KMS-11 (cell line): Measurements from ENCODE around the gene CDH13.

Experiments used
- H2AFZ ChIP-seq: fragments of 200-600 bp; sonication (generic); 2 replicates; pipeline ENCODE4 v1.6.1; 2016; ENCODE audit warnings: antibody characterized with exemption, mixed run types, low read depth
- H3K27ac ChIP-seq: fragments of 200-600 bp; sonication (generic); 2 replicates; pipeline ENCODE4 v1.6.1; 2016; ENCODE audit warnings: mild to moderate bottlenecking, mixed run types
- H3K27me3 ChIP-seq: fragments of 200-600 bp; sonication (generic); 2 replicates; pipeline ENCODE4 v1.6.1; 2017; ENCODE audit warnings: mild to moderate bottlenecking, low read depth, mixed run types, moderate library complexity; ENCODE audit not compliant: insufficient read depth
- H3K36me3 ChIP-seq: fragments of 200-600 bp; sonication (generic); 2 replicates; pipeline ENCODE4 v1.6.1; 2017; ENCODE audit warnings: mild to moderate bottlenecking, mixed run types; ENCODE audit not compliant: insufficient read depth
- H3K4me1 ChIP-seq: fragments of 200-600 bp; sonication (generic); 2 replicates; pipeline ENCODE4 v1.6.1; 2016; ENCODE audit warnings: mild to moderate bottlenecking, low read depth, mixed run types; ENCODE audit not compliant: poor library complexity, severe bottlenecking
- H3K4me2 ChIP-seq: fragments of 200-600 bp; sonication (generic); 2 replicates; pipeline ENCODE4 v1.7.0; 2016; ENCODE audit warnings: mild to moderate bottlenecking, mixed run types
- H3K4me3 ChIP-seq: fragments of 200-600 bp; sonication (generic); IDR thresholded peaks from 2 replicates; pipeline ENCODE4 v1.6.1; 2017; ENCODE audit warnings: low read depth, low read length, mixed read lengths; ENCODE audit not compliant: insufficient read depth
- H3K79me2 ChIP-seq: fragments of 200-600 bp; sonication (generic); 2 replicates; pipeline ENCODE4 v1.6.1; 2016; ENCODE audit warnings: low read depth, mixed run types; ENCODE audit not compliant: insufficient read depth
- H3K9ac ChIP-seq: fragments of 200-600 bp; sonication (generic); 2 replicates; pipeline ENCODE4 v1.6.1; 2016; ENCODE audit warnings: mild to moderate bottlenecking, mixed run types
- H4K20me1 ChIP-seq: fragments of 200-600 bp; sonication (generic); 2 replicates; pipeline ENCODE4 v1.6.1; 2016; ENCODE audit warnings: mild to moderate bottlenecking, mixed run types; ENCODE audit not compliant: insufficient read depth
- CTCF ChIP-seq: fragments of 200-600 bp; sonication (generic); conservative IDR thresholded peaks from 2 replicates; pipeline ENCODE4 v1.6.1; 2017; ENCODE audit warnings: low read depth, mild to moderate bottlenecking, antibody characterized with exemption, low read length, moderate library complexity, mixed read lengths

The CDH13 gene

DNA sequence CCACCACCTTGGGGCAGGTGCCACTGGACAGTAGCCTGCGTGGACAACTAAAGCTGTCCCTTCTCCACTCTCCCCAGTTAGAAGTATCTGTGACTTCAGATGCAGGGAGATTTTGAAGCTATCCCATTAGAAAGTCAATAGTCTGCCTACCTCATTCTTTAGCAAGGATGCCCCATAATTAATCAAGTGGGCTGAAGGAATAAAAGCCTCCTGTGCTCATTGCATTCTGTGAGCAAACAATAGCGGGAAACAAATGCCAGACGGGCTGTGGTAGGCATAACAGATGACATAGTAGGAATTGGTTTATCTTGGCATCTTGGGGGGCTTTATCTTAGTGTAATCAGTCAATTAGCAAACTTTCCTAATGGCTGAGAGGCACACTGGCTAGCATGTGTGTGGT is 1084.3 kb downstream of the CDH13 start:
- H3K4me2 ChIP-seq = no peak overlapping the region
- no peaks in the 10 kb centered on the region for H3K36me3 ChIP-seq
- H3K27me3 ChIP-seq = no peaks in the 10 kb centered on the region
- no peak overlapping the region for H3K9ac ChIP-seq
- H3K27ac ChIP-seq = no peak overlapping the region
- no peak for TF ChIP-seq CTCF
- no peaks in the 10 kb centered on the region for H4K20me1 ChIP-seq
- H2AFZ ChIP-seq = no peak overlapping the region
- H3K4me1 ChIP-seq = no peaks in the 10 kb centered on the region
- H3K79me2 ChIP-seq = no peaks in the 10 kb centered on the region
- no peak overlapping the region for H3K4me3 ChIP-seq

- no peaks in the 10 kb centered on the region for H3K36me3 ChIP-seq
- H3K4me3 ChIP-seq = no peak overlapping the region
- no peaks in the 10 kb centered on the region for H3K27me3 ChIP-seq
- no peak overlapping the region for H3K4me2 ChIP-seq
- H4K20me1 ChIP-seq = no peaks in the 10 kb centered on the region
- H2AFZ ChIP-seq = no peak overlapping the region
- TF ChIP-seq CTCF = no peak
- no peak overlapping the region for H3K27ac ChIP-seq
- no peaks in the 10 kb centered on the region for H3K79me2 ChIP-seq
- H3K9ac ChIP-seq = no peak overlapping the region
- H3K4me1 ChIP-seq = no peaks in the 10 kb centered on the region
Measured at GRCh38 chr16:83713597-83713996, 1086.8 kb downstream of the CDH13 start.

- Histone ChIP-seq H3K9ac (no peak overlapping the region), H3K27me3 (no peaks in the 10 kb centered on the region)
Measured at GRCh38 chr16:83714286-83714685, 1087.5 kb downstream of the CDH13 start.

GRCh38 chr16:83715217-83715920 is 1088.6 kb downstream of the CDH13 start:
- Histone ChIP-seq H3K27me3 (no peaks in the 10 kb centered on the region), H3K36me3 (no peaks in the 10 kb centered on the region), H4K20me1 (no peaks in the 10 kb centered on the region), H2AFZ (no peak overlapping the region), H3K27ac (no peak overlapping the region), H3K4me3 (no peak overlapping the region), H3K4me2 (no peak overlapping the region), H3K79me2 (no peaks in the 10 kb centered on the region), H3K9ac (no peak overlapping the region), H3K4me1 (no peaks in the 10 kb centered on the region)
- TF ChIP-seq CTCF = no peak

More at GRCh38 chr16:83714286-83714685, 1087.5 kb downstream of the CDH13 start:
- no peak overlapping the region for H2AFZ ChIP-seq
- H3K79me2 ChIP-seq = no peaks in the 10 kb centered on the region
- no peaks in the 10 kb centered on the region for H3K36me3 ChIP-seq
- no peaks in the 10 kb centered on the region for H4K20me1 ChIP-seq
- no peak overlapping the region for H3K4me3 ChIP-seq
- H3K4me1 ChIP-seq = no peaks in the 10 kb centered on the region
- H3K27ac ChIP-seq = no peak overlapping the region
- no peak for TF ChIP-seq CTCF
- H3K4me2 ChIP-seq = no peak overlapping the region
